ENCODE data around the gene OR2C3.
"Not testable (repeated sequence)": the region's sequence is repeated elsewhere in the genome, so short reads cannot be mapped to it uniquely, and the experiment has no call there.

OR2C3 gene

DNA sequence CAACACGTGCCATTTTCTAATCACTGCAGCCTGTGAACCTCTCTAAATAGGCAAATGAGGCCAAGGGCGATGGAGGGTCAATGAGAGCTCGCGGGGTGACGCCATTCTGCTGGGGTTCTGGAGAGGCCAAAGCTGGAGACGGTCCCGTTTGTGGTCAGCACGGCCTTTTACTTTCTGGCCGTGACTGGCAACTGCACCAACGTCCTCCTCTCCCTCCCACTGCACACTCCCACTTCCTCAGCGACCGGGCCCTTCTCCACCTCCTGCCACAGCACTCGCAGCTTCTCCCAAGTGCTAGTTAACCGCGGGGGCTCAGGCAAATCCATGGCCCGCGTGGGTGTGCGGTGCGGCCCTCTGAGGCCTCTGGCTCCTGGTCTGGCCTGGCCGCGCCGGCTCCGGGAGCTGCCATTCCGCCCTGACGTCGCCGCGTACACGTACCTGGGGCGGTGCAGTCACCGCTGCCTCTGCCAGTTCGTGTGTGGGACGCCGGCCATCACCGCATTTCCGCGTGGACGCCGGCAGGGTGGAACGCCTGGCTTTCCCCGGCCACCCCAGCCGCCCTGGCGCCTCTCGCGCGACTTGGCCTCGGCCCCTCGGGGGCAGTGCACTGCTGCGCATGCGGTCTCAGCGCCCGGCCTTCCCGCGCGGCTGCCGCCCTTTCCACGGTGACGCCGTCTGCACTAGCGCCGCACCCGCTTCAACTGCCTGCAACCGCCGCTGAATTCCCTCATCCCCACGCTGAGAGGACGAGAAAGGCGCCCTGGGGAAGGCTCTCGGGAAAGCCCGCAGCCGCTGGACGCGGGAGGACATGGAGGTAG is 18.2 kb downstream of the OR2C3 start:
- DNase-seq = no peak

DNA sequence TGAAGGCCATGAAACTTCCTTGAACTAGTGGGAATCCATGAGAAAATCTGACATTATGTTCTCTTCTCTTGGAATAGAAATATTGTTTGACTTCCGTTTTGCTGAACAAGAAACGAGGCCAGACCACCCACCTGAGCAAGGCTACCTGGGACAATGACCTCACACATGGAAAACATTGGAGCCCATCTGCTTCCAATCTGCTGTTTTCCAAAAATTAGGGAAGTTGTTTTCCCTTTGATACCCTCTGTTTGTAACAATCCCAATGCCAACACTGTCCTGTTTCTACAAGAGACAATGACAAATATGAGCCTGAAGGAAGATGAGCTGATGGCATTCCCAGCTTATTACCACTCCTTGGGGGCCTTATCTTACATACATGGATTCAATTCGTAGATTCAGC is 29.4 kb downstream of the OR2C3 start:
- no peak for DNase-seq

- DNase-seq = no peak
Observed at GRCh38 chr1:247500865-247501264, 35.4 kb downstream of the OR2C3 start.

GRCh38 chr1:247496581-247497285 is 39.5 kb downstream of the OR2C3 start:
- no peak for DNase-seq

- DNase-seq = no peak
Observed at GRCh38 chr1:247494767-247495166, 41.5 kb downstream of the OR2C3 start.

- no peak for DNase-seq
Observed at GRCh38 chr1:247493106-247493505, 43.1 kb downstream of the OR2C3 start.

GRCh38 chr1:247491328-247491727 is 44.9 kb downstream of the OR2C3 start:
- DNase-seq = no peak

GRCh38 chr1:247487057-247487456 is 49.2 kb downstream of the OR2C3 start:
- no peak for DNase-seq

GRCh38 chr1:247482747-247483146 is 53.5 kb downstream of the OR2C3 start:
- DNase-seq = no peak

DNA sequence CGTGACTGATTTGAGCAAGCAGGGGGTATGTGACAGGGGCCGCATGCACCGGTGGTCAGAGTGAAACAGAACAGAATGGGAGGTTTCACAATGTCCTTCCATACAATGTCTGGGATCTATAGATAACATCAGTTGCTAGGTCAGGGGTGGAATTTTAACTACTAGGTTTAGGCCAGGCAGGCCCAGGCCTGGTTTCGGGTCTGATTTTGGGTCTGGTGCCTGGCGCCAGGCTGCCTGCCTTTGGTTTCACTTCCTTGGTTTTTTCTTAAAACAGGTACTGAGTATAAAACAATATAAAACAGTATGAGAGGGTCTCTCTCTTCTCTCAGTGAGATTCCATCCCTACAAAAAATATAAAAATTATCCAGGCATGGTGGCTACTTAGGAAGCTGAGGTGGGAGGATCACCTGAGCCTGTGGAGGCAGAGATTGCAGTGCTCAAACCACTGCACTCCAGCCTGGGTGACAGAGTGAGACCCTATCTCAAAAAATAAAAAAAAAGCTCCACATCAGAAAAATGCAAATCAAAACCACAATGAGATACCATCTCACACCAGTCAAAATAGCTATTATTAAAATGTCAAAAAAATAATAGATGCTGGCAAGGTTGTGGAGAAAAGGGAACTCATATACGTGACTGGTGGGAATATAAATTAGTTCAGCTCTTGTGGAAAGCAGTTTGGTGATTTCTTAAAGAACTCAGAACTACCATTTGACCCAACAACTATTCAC is 59.7 kb downstream of the OR2C3 start:
- not testable (repeated sequence) for DNase-seq

- DNase-seq = no peak
Observed at GRCh38 chr1:247475793-247476192, 60.4 kb downstream of the OR2C3 start.
